Uterus (tissue), 4 donors: ENCODE data around the gene SAP25. TPM values are rescaled to one million over a fixed set of nuclear protein-coding genes. Genes with fewer than 3 reads are reported as not detected.

Experiments used
- DNase-seq, 2 donors: peaks; one replicate each; pipeline ENCODE4 v3.0.0-alpha.2; 2019 to 2020
- H3K27ac ChIP-seq, 2 donors: fragments of 200-600 bp; sonication (generic); 1 replicate in 1 of 2; 2 replicates in 1 of 2; pipeline ENCODE4 v1.5.1; 2016 to 2018
- H3K27me3 ChIP-seq, 2 donors: fragments of 200-600 bp; sonication (generic); one replicate each; pipeline ENCODE4 v1.5.1; 2018 to 2019; ENCODE audit warnings: control low read depth in 1 of 2
- H3K36me3 ChIP-seq, 2 donors: fragments of 200-600 bp; sonication (generic); one replicate each; pipeline ENCODE4 v1.5.1; 2019; ENCODE audit warnings: control low read depth in 1 of 2
- H3K4me1 ChIP-seq, 2 donors: fragments of 200-600 bp; sonication (generic); one replicate each; pipeline ENCODE4 v1.5.1; 2018 to 2019; ENCODE audit warnings: control low read depth in 1 of 2
- H3K4me3 ChIP-seq, 2 donors: fragments of 200-600 bp; sonication (generic); 1 replicate in 1 of 2; 2 replicates in 1 of 2; pipeline ENCODE4 v1.5.1; 2018 to 2019; ENCODE audit warnings: mild to moderate bottlenecking in 1 of 2
- H3K9me3 ChIP-seq, 2 donors: fragments of 200-600 bp; sonication (generic); one replicate each; pipeline ENCODE4 v1.5.1; 2019; ENCODE audit warnings: control low read depth in 1 of 2
- POLR2A ChIP-seq, 2 donors: fragments of 450-650 bp; IDR thresholded peaks; one replicate each; pipeline ENCODE4 v1.6.1; 2016; ENCODE audit warnings: antibody characterized with exemption in 2 of 2, mild to moderate bottlenecking in 1 of 2, moderate library complexity in 1 of 2
- intact Hi-C: fragments of 100-400 bp; cut with DNase I; formaldehyde crosslinking; loops from one replicate; pipeline ENCODE4 v1.15.1; 2023; ENCODE audit warnings: low total_unique reads
- total RNA-seq, 4 donors: library from RNA; depleted of rRNA in 3 of 4; stranded (reverse); fragments of >200 nt in 3 of 4; gene quantifications; one replicate each; pipeline versions ENCODE4 v1.1.0 to v1.2.4, GENCODE V29; 2014 to 2023
- TF ChIP-seq, protein P1 (sequence below), 4 experiments: fragments of 200-600 bp in 2 of 4; fragments of 450-650 bp in 2 of 4; sonication (generic) in 2 of 4; IDR thresholded peaks; one replicate each; pipeline ENCODE4 v1.5.1; 2016 to 2019; ENCODE audit warnings: antibody characterized with exemption in 4 of 4, mild to moderate bottlenecking in 2 of 4, moderate library complexity in 1 of 4
- donor health status: DM: yes; HTN: yes; CAD: no.

SAP25 gene
- total RNA-seq, 4 donors from 2014 or later, result 0.69 to 6.0 TPM; not detected in 2

DNA sequence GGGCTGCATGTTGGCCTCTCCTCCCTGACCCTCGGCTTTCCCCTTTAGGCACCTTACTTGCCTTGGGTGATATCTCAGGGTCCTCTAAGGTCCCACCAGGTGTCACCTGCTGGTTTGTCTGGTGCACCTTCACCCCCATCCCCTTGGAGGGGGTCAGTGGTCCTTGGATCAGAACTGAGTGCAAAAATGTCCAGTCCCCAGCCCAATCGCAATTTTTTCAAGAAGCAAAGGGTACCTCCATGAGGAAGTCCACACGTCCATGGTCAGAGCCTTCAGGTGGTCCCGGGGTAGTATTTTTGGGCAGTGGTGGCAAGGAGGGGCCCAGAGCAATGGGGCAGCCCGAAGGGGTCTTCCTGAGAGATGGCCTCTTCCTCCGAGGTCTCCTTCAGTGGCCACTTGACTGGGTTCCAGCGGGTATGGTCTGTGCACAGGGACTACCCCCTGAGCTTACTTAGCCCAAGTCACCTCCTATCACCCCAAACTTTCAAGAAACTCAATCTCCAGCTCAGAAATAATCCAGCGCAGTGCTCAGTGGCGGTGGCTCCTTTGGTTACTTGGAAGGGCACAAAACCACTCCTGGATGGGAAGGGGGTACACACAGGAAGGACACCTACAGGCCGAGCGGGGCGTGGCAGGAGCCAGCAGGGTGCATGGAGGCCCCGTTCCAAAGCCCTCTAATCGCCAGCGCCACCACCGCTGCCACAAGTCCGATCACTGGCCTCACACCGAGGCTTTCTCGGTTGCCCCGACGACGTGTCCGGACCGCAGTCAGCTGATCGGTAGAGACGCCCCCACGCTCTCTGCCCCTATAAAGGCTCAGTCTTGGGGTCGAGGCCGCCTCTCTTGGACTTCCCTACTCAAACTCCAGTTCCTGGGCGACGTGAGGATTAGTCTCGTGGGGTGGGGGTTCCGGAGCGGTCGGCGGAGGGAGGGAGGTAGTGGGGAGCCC, 4.5 kb downstream of the SAP25 start:
- no peaks in the 10 kb centered on the region for H3K9me3 ChIP-seq
- TF ChIP-seq, protein P1, sequence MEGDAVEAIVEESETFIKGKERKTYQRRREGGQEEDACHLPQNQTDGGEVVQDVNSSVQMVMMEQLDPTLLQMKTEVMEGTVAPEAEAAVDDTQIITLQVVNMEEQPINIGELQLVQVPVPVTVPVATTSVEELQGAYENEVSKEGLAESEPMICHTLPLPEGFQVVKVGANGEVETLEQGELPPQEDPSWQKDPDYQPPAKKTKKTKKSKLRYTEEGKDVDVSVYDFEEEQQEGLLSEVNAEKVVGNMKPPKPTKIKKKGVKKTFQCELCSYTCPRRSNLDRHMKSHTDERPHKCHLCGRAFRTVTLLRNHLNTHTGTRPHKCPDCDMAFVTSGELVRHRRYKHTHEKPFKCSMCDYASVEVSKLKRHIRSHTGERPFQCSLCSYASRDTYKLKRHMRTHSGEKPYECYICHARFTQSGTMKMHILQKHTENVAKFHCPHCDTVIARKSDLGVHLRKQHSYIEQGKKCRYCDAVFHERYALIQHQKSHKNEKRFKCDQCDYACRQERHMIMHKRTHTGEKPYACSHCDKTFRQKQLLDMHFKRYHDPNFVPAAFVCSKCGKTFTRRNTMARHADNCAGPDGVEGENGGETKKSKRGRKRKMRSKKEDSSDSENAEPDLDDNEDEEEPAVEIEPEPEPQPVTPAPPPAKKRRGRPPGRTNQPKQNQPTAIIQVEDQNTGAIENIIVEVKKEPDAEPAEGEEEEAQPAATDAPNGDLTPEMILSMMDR (IDR thresholded peaks at IDR 0.05), result peak in 3 of 4 experiments; percentile 22 to 47 (median 36)
- no peak for TF ChIP-seq POLR2A (IDR thresholded peaks at IDR 0.05)
- peak overlapping the region in 1 of 2 donors; percentile 30 for H3K4me3 ChIP-seq
- H3K27ac ChIP-seq, result peak overlapping the region; percentile 39 to 71
- DNase-seq, result peak; percentile 58 to 70
- intact Hi-C loops, result loop anchor here (10.0 kb wide), 1 partner anchor 116 kb away; no protein-coding TSS in a partner anchor
- no peaks in the 10 kb centered on the region for H3K27me3 ChIP-seq
- peaks cover 0 to 3% of the 10 kb centered on the region in 2 donors for H3K4me1 ChIP-seq
- no peaks in the 10 kb centered on the region for H3K36me3 ChIP-seq

DNA sequence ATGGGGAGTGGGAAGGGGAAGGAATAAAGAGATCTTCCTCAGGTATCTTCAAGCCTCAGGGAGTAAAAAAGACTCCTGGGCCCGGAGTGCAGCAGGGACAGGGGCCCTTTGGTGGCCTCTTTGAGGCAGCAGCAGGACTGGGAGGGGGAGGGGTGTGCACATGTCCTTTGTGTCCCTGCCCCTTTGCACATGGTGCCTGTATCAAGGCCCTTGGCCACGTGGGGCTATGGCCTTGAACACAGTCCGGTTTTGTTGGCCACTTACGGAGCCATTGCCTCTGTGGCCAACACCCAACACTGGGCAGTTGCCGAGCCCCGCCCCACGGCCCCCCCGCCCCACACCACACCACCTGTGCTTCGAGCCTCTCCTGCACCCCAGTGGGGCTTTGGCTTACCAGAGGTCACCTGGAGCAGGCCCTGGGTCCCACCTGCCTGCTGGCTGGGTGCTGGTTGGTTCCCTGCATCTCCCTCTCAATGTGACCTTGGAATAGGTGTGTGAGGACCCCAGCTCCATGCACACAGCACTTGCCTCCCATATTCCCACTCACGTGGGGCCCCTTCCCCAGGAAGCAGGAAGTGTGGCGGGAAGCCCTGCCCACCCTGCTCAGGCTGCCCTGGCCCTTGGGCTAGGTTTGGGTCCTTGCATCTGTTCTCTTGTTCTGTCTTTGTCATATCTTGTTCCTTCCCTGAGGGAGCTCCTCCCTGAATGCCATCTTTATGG, 5.4 kb downstream of the SAP25 start:
- TF ChIP-seq, protein P1 (IDR thresholded peaks at IDR 0.05), result no peak
- no peak for TF ChIP-seq POLR2A (IDR thresholded peaks at IDR 0.05)
- Histone ChIP-seq H3K9me3 (no peaks in the 10 kb centered on the region), H3K27me3 (no peaks in the 10 kb centered on the region), H3K36me3 (no peaks in the 10 kb centered on the region), H3K27ac (no peak overlapping the region), H3K4me1 (peaks cover 0 to 3% of the 10 kb centered on the region in 2 donors), H3K4me3 (no peak overlapping the region)
- DNase-seq, result peak in 1 of 2 donors; percentile 26
- intact Hi-C loops, result loop anchor here (10.0 kb wide), 1 partner anchor 116 kb away; no protein-coding TSS in a partner anchor

DNA sequence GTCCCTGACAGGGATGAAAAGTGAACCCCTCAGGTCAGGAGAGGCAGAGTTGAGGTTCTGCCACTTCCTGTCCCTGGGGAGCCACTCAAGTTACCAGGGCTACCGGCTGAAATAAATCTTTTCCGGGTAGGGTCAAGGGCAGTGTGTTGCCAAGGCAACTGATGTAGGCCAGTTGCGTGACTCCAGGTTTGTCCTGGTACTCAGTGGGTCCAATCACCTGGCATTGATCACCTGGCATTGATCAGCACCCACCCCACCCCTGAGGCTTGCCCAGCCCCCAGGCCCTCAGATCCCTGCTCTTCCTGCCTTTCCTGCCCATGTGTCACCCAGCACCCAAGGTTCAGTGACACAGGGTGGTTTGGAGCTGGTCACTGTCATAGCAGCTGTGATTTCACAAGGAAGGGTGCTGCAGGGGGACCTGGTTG, 5.9 kb downstream of the SAP25 start:
- peak in 1 of 2 donors; percentile 22 for DNase-seq
- H3K27me3 ChIP-seq, result no peaks in the 10 kb centered on the region
- no peak overlapping the region for H3K4me3 ChIP-seq
- peaks cover 0 to 3% of the 10 kb centered on the region in 2 donors for H3K4me1 ChIP-seq
- peak overlapping the region in 1 of 2 donors; percentile 42 for H3K27ac ChIP-seq
- H3K36me3 ChIP-seq, result no peaks in the 10 kb centered on the region
- intact Hi-C loops, result loop anchor here (10.0 kb wide), 1 partner anchor 117 kb away; no protein-coding TSS in a partner anchor
- H3K9me3 ChIP-seq, result no peaks in the 10 kb centered on the region
- TF ChIP-seq, protein P1 (IDR thresholded peaks at IDR 0.05), result no peak
- TF ChIP-seq POLR2A (IDR thresholded peaks at IDR 0.05), result no peak

DNA sequence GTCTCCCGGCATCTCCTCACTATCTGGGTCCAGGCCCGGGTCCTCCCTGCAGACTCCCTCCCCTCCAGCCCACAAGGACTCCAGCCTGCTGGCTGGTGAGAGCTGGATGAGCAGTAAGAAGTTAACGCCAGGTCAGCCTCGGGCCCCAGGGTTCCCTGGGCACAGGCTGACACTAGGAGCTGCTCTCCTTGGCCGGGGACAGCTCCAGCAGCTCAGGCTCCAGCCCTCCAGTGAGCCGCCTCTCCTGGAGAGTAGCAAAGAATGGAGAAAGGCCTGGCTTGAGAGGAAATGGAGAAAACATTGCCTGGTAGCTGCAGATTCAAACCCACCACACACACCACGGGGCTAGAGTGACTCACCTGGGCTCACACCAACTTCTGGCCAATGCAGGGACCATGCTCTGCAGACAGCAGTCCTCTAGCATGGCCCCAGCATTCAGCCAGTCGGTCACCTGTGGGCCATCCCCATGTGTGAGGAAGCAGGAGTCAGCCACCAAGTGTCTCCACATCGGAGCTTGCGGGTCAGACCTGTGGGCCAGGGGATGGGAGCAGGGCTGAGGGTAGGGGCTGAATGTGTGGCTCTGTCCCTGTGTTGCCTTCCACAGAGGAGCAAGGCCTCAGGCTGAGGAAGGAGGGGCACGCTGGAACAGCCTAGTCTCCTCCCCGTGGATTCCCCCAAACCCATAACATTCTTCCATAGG, 6.5 kb downstream of the SAP25 start:
- no peaks in the 10 kb centered on the region for H3K27me3 ChIP-seq
- intact Hi-C loops, result loop anchor here (10.0 kb wide), 1 partner anchor 118 kb away; no protein-coding TSS in a partner anchor
- peak in 1 of 2 donors; percentile 22 for DNase-seq
- peaks cover 0 to 3% of the 10 kb centered on the region in 2 donors for H3K4me1 ChIP-seq
- peak overlapping the region in 1 of 2 donors; percentile 42 for H3K27ac ChIP-seq
- H3K4me3 ChIP-seq, result no peak overlapping the region
- no peaks in the 10 kb centered on the region for H3K9me3 ChIP-seq
- no peak for TF ChIP-seq POLR2A (IDR thresholded peaks at IDR 0.05)
- TF ChIP-seq, protein P1 (IDR thresholded peaks at IDR 0.05), result no peak
- no peaks in the 10 kb centered on the region for H3K36me3 ChIP-seq
